Suppressor macrophage treated with lipopolysaccharide for 4 hours (primary cell): ENCODE results near the gene ZFYVE21.

Source experiments
- DNase-seq: peaks from one replicate; pipeline ENCODE4 v3.0.0-alpha.2; 2020

Gene ZFYVE21

GRCh38 chr14:103726474-103726873, 10.9 kb downstream of the ZFYVE21 start:
- DNase-seq: no peak

- no peak for DNase-seq
Observed at GRCh38 chr14:103727313-103727980, 11.8 kb downstream of the ZFYVE21 start.

- DNase-seq: no peak
Observed at GRCh38 chr14:103728141-103728540, 12.5 kb downstream of the ZFYVE21 start.

GRCh38 chr14:103728721-103729120, 13.1 kb downstream of the ZFYVE21 start:
- no peak for DNase-seq

GRCh38 chr14:103729496-103730448, 14.2 kb downstream of the ZFYVE21 start:
- no peak for DNase-seq

- no peak for DNase-seq
Observed at GRCh38 chr14:103730490-103731035, 15.0 kb downstream of the ZFYVE21 start.

- no peak for DNase-seq
Observed at GRCh38 chr14:103731481-103731880, 15.9 kb downstream of the ZFYVE21 start.

- no peak for DNase-seq
Observed at GRCh38 chr14:103731916-103732867, 16.6 kb downstream of the ZFYVE21 start.

- DNase-seq: no peak
Observed at GRCh38 chr14:103732868-103733620, 17.4 kb downstream of the ZFYVE21 start.

- no peak for DNase-seq
Observed at GRCh38 chr14:103733651-103734050, 18.0 kb downstream of the ZFYVE21 start.

GRCh38 chr14:103734081-103734888, 18.7 kb downstream of the ZFYVE21 start:
- no peak for DNase-seq

- DNase-seq: no peak
Observed at GRCh38 chr14:103735022-103735421, 19.4 kb downstream of the ZFYVE21 start.

- no peak for DNase-seq
Observed at GRCh38 chr14:103735439-103735814, 19.8 kb downstream of the ZFYVE21 start.

- DNase-seq: no peak
Observed at GRCh38 chr14:103735815-103736545, 20.4 kb downstream of the ZFYVE21 start.

GRCh38 chr14:103736546-103737431, 21.2 kb downstream of the ZFYVE21 start:
- no peak for DNase-seq

GRCh38 chr14:103737432-103738045, 21.9 kb downstream of the ZFYVE21 start:
- no peak for DNase-seq

- no peak for DNase-seq
Observed at GRCh38 chr14:103738166-103738565, 22.6 kb downstream of the ZFYVE21 start.

- no peak for DNase-seq
Observed at GRCh38 chr14:103738701-103739451, 23.3 kb downstream of the ZFYVE21 start.
